Measurements from ENCODE around the gene DCHS1. TPM values are rescaled to one million over a fixed set of nuclear protein-coding genes. Genes with fewer than 3 reads are reported as not detected.

DCHS1 gene
- total and polyA plus RNA-seq, 9 donors = 5.2 to 36.8 (median 20.8) TPM

GRCh38 chr11:6578134-6578533 lies 77.5 kb downstream of the DCHS1 start:
- WGBS, 3 donors = 94 to 100% (median 98%) methylated on average over 1 of the region's 1 CpG
- no peak for DNase-seq
- H3K27ac ChIP-seq = no peak overlapping the region

GRCh38 chr11:6576471-6577373 lies 78.9 kb downstream of the DCHS1 start:
- H3K4me3 ChIP-seq = no peak overlapping the region
- intact Hi-C loops (cut with DNase I) = no loop called here
- H3K4me1 ChIP-seq (ENCODE audit: insufficient read depth) = peaks cover 6% of the 10 kb centered on the region
- H3K36me3 ChIP-seq = no peaks in the 10 kb centered on the region
- no peaks in the 10 kb centered on the region for H3K9me3 ChIP-seq
- peak in 4 of 5 donors; percentile 53 to 77 (median 58) for DNase-seq
- H3K27me3 ChIP-seq = no peaks in the 10 kb centered on the region
- TF ChIP-seq CTCF (IDR thresholded peaks at IDR 0.05) (no peak), EP300 (IDR thresholded peaks at IDR 0.05) (no peak), POLR2A (IDR thresholded peaks at IDR 0.05) (no peak)
- H3K27ac ChIP-seq = peak overlapping the region in 1 of 2 donors; percentile 63
- WGBS, 3 donors = 27 to 34% (median 33%) methylated on average over 5 to 6 of the region's 6 CpGs

More at GRCh38 chr11:6578134-6578533, 77.5 kb downstream of the DCHS1 start:
- H3K4me1 ChIP-seq (ENCODE audit: insufficient read depth) = peaks cover 6% of the 10 kb centered on the region
- H3K27me3 ChIP-seq = no peaks in the 10 kb centered on the region
- intact Hi-C loops (cut with DNase I) = no loop called here
- TF ChIP-seq EP300 (IDR thresholded peaks at IDR 0.05) = no peak
- no peak for TF ChIP-seq POLR2A (IDR thresholded peaks at IDR 0.05)
- no peak for TF ChIP-seq CTCF (IDR thresholded peaks at IDR 0.05)
- no peaks in the 10 kb centered on the region for H3K36me3 ChIP-seq
- no peak overlapping the region for H3K4me3 ChIP-seq
- H3K9me3 ChIP-seq = no peaks in the 10 kb centered on the region

- H3K4me3 ChIP-seq = no peak overlapping the region
- no peaks in the 10 kb centered on the region for H3K36me3 ChIP-seq
- 88 to 89% (median 88%) methylated on average over 6 of the region's 6 CpGs for WGBS, 3 donors
- no peak overlapping the region for H3K27ac ChIP-seq
- no peak for TF ChIP-seq POLR2A (IDR thresholded peaks at IDR 0.05)
- TF ChIP-seq EP300 (IDR thresholded peaks at IDR 0.05) = no peak
- no peak for TF ChIP-seq CTCF (IDR thresholded peaks at IDR 0.05)
- H3K4me1 ChIP-seq (ENCODE audit: insufficient read depth) = peaks cover 6% of the 10 kb centered on the region
- no peaks in the 10 kb centered on the region for H3K9me3 ChIP-seq
- no peak for DNase-seq
- intact Hi-C loops (cut with DNase I) = no loop called here
- H3K27me3 ChIP-seq = no peaks in the 10 kb centered on the region
Observed at GRCh38 chr11:6574816-6575715, 80.5 kb downstream of the DCHS1 start.

- Histone ChIP-seq H3K4me3 (no peak overlapping the region), H3K4me1 (ENCODE audit: insufficient read depth) (peaks cover 9% of the 10 kb centered on the region), H3K9me3 (no peaks in the 10 kb centered on the region), H3K27me3 (no peaks in the 10 kb centered on the region), H3K36me3 (no peaks in the 10 kb centered on the region), H3K27ac (no peak overlapping the region)
- 47 to 57% (median 49%) methylated on average over 2 of the region's 2 CpGs for WGBS, 3 donors
- no peak for DNase-seq
- no peak for TF ChIP-seq POLR2A (IDR thresholded peaks at IDR 0.05)
- no peak for TF ChIP-seq CTCF (IDR thresholded peaks at IDR 0.05)
- TF ChIP-seq EP300 (IDR thresholded peaks at IDR 0.05) = no peak
- intact Hi-C loops (cut with DNase I) = no loop called here
Observed at GRCh38 chr11:6572215-6572614, 83.4 kb downstream of the DCHS1 start.

All from ovary (tissue), 9 donors.